Activated B cell treated with CpG ODN at 0.5 μM for 24 hours (primary cell): ENCODE measurements around the gene SEMA5B. TPM values are rescaled to one million over a fixed set of nuclear protein-coding genes. Genes with fewer than 3 reads are reported as not detected.
A peak's percentile ranks its signal among the peaks of the same experiment; 100 is the strongest.

Experiments used
- ATAC-seq: fragments of 200-7000 bp; cut with Tn5 transposase; one replicate; pipeline ENCODE4 v1.10.0; 2021; ENCODE audit warnings: low read depth, mild to moderate bottlenecking, moderate library complexity
- CTCF ChIA-PET: fragments of 350-600 bp; sonication (Branson Sonifier 250); formaldehyde crosslinking; loops from one replicate; lab custom pipeline; 2021; ENCODE audit warnings: antibody characterized with exemption; lab: Charles Lee
- POLR2A ChIA-PET: fragments of 350-600 bp; sonication (Branson Sonifier 250); formaldehyde crosslinking; loops from one replicate; lab custom pipeline; 2021; ENCODE audit warnings: antibody characterized with exemption; lab: Charles Lee
- DNase-seq: peaks from one replicate; pipeline ENCODE4 v3.0.0; 2022
- H3K27ac Mint-ChIP-seq: one replicate; pipeline ENCODE4 v1.8.0; 2020; ENCODE audit warnings: mixed read lengths
- H3K27me3 Mint-ChIP-seq: one replicate; pipeline ENCODE4 v1.8.0; 2021; ENCODE audit warnings: mixed read lengths
- H3K36me3 Mint-ChIP-seq: one replicate; pipeline ENCODE4 v1.8.0; 2021; ENCODE audit warnings: low read depth, mixed read lengths
- H3K4me1 Mint-ChIP-seq: one replicate; pipeline ENCODE4 v1.8.0; 2021; ENCODE audit warnings: mixed read lengths
- H3K4me3 Mint-ChIP-seq: one replicate; pipeline ENCODE4 v1.8.0; 2020; ENCODE audit warnings: mild to moderate bottlenecking, mixed read lengths
- H3K9me3 Mint-ChIP-seq: one replicate; pipeline ENCODE4 v1.8.0; 2020; ENCODE audit warnings: mixed read lengths
- CTCF ChIP-seq: fragments of 200-600 bp; IDR thresholded peaks from one replicate; pipeline ENCODE4 v1.8.0; 2022; ENCODE audit warnings: antibody characterized with exemption, mild to moderate bottlenecking
- intact Hi-C: fragments of 100-400 bp; cut with micrococcal nuclease; formaldehyde crosslinking; loops from one replicate; pipeline ENCODE4 v1.15.1; 2024
- total RNA-seq: library from RNA; stranded (reverse); gene quantifications from 2 replicates; pipeline ENCODE4 v1.2.3, GENCODE V29; 2022

SEMA5B gene
- total RNA-seq, 1 donor from 2014 or later = 1.6 TPM

DNA sequence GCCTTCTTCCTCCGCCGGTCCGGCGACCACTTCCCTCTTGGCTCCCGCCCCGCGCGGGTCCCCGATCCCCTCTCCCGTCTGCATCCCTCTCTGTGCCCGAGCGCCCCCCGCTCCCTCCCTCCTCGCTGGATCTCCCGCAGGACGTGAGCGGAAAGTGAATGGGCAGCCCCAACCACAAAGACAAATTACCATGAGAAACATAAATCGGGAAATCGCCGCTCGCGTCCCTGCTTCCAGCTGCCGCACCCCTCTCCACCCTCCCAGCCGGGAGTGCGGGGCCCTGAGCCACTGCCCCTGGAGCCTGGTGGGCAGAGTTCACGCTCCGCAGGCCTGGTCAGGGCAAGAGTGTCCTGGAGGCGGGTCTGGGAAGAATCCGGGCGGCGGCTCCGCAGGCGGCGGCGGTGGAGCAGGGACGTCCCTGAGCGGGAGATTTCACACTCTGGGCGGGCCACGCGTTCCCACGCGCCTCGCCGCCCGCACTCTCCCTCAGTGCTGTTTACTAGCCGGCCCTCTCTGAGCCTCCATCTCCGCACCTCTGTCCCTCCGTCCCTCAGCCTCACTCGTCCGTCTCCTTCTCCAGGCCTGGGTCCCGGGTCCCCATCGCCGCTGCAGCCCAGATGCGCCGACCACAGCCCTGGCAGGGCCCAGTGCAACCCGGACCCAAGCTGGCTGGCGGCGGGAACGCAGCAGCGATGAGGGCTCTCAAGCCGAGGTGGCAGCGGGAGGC, 835 bp downstream of the SEMA5B start:
- no peaks in the 10 kb centered on the region for H3K9me3 Mint-ChIP-seq
- no peak overlapping the region for H3K27ac Mint-ChIP-seq
- TF ChIP-seq CTCF = no peak
- ChIA-PET POLR2A (interaction anchor here (0.6 kb wide), 1 partner anchor 636 kb away, joined by 5 read pairs; no protein-coding TSS in a partner anchor), CTCF (interaction anchor here (1.0 to 4.2 kb wide), 6 partner anchors 85 to 1479 kb away, joined by 3 to 41 read pairs (median 10); partner anchors contain the start of gene POLQ)
- peaks cover 19% of the 10 kb centered on the region for H3K4me1 Mint-ChIP-seq
- intact Hi-C loops = loop anchor here (1.0 to 5.0 kb wide), 2 partner anchors 348 to 569 kb away; no protein-coding TSS in a partner anchor
- peaks cover 35% of the 10 kb centered on the region for H3K27me3 Mint-ChIP-seq
- H3K4me3 Mint-ChIP-seq = peak overlapping the region; percentile 84
- DNase-seq (peak; percentile 29), ATAC-seq (peak; percentile 29)
- no peaks in the 10 kb centered on the region for H3K36me3 Mint-ChIP-seq

DNA sequence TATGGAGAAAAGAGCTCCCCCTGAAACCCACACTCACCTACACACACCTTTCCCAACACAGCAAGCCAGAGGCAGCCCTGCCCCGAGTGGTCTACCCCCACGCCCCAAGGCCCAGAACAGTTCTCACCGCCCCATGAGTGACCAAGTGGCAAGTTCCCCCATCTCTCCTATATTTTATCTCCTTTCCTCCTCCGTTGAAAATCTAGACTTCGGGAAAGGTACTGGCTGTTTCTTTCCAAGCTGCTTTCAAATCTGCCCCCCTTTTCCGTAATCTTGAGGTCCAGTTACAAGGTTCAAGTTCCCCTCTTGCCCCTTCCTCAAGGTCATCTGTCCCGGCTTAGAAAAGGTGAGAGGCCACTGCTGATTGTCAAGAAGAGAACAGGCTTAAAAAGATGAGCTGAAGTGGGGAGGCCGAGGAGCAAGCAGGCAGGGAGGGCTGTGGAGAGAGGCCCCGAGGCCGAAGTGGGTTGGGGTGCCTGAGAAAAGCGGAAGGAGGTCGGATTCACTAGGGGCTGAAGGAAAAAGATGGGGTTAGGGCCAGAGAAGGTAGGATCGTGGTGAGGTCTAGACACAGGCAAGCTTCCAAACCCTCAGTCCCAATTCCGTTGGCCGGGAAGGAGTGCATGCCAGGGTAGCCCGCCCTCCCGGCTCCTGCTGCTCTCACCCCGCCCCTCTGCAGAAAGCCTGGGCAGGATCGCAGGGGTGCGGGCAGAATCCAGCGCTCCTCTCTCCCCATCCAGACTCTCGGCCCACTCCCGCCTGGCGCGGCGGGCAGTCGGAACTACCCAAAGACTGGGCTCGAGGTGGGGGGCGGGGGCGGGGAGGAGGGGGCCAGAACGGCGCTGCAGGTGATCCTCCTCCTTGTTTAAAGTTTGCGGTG, 1.7 kb downstream of the SEMA5B start:
- Mint-ChIP-seq H3K27me3 (peaks cover 42% of the 10 kb centered on the region), H3K27ac (no peak overlapping the region), H3K4me3 (peak overlapping the region; percentile 84), H3K9me3 (no peaks in the 10 kb centered on the region), H3K36me3 (no peaks in the 10 kb centered on the region), H3K4me1 (peaks cover 19% of the 10 kb centered on the region)
- ChIA-PET POLR2A (no interaction called here), CTCF (interaction anchor here (1.0 kb wide), 1 partner anchor 84 kb away, joined by 3 read pairs; no protein-coding TSS in a partner anchor)
- ATAC-seq (no peak), DNase-seq (no peak)
- TF ChIP-seq CTCF = no peak
- intact Hi-C loops = loop anchor here (1.0 to 5.0 kb wide), 2 partner anchors 348 to 569 kb away; no protein-coding TSS in a partner anchor

DNA sequence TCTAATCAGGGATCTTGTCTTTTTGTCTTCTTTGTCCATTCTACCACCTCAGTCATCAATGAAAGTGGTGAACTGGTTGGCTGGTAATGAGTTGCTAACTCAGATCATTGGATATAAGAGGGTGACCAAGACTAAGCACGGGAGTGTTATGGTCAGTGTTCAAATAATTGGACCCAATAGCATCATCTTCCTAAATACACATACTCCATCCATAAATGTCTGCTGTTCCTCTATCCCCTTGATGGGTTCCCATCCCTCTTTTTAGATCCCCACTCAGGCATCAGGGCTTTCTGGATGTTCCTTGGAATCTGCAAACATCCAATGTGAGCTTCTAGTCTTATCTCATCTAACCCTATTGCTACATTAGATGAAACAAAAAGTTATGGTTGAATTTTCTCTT, 3.5 kb downstream of the SEMA5B start:
- ChIA-PET POLR2A (no interaction called here), CTCF (no interaction called here)
- DNase-seq (no peak), ATAC-seq (no peak)
- no peak overlapping the region for H3K27ac Mint-ChIP-seq
- H3K4me3 Mint-ChIP-seq = no peak overlapping the region
- H3K36me3 Mint-ChIP-seq = no peaks in the 10 kb centered on the region
- H3K27me3 Mint-ChIP-seq = peaks cover 40% of the 10 kb centered on the region
- intact Hi-C loops = no loop called here
- peaks cover 19% of the 10 kb centered on the region for H3K4me1 Mint-ChIP-seq
- H3K9me3 Mint-ChIP-seq = no peaks in the 10 kb centered on the region
- no peak for TF ChIP-seq CTCF

GRCh38 chr3:123021996-123022510, 5.5 kb downstream of the SEMA5B start:
- POLR2A ChIA-PET = no interaction called here
- CTCF ChIA-PET = no interaction called here
- no peak overlapping the region for H3K4me3 Mint-ChIP-seq

More at GRCh38 chr3:123021996-123022510, 5.5 kb downstream of the SEMA5B start:
- H3K9me3 Mint-ChIP-seq = no peaks in the 10 kb centered on the region
- H3K27me3 Mint-ChIP-seq = peaks cover 43% of the 10 kb centered on the region
- no peak overlapping the region for H3K27ac Mint-ChIP-seq
- intact Hi-C loops = no loop called here
- ATAC-seq (no peak), DNase-seq (no peak)
- no peaks in the 10 kb centered on the region for H3K36me3 Mint-ChIP-seq
- H3K4me1 Mint-ChIP-seq = peaks cover 10% of the 10 kb centered on the region
- TF ChIP-seq CTCF = no peak
